Natural killer cell (primary cell): ENCODE results near the gene CEP350. TPM values are rescaled to one million over a fixed set of nuclear protein-coding genes. Genes with fewer than 3 reads are reported as not detected.

ENCODE experiments used
- ATAC-seq, 3 donors: fragments of 150-1000 bp in 2 of 3; fragments of 200-7000 bp in 1 of 3; cut with Tn5 transposase; 1 replicate in 1 of 3; 2 replicates in 2 of 3; pipeline ENCODE4 v1.10.0; 2021; ENCODE audit warnings: mild to moderate bottlenecking in 2 of 3, moderate library complexity in 2 of 3
- DNase-seq, 2 donors: peaks; one replicate each; pipeline versions ENCODE4 v3.0.0 to v3.0.0-alpha.2; 2013 to 2021; ENCODE audit warnings: mixed read lengths in 1 of 2
- H3K27ac ChIP-seq: one replicate; pipeline ENCODE4 v1.5.1; 2013; ENCODE audit warnings: mild to moderate bottlenecking, low read length
- H3K27me3 ChIP-seq: one replicate; pipeline ENCODE4 v1.6.1; 2013; ENCODE audit warnings: low read length; ENCODE audit not compliant: control insufficient read depth, insufficient read depth
- H3K36me3 ChIP-seq: one replicate; pipeline ENCODE4 v1.6.1; 2013; ENCODE audit warnings: low read length; ENCODE audit not compliant: control insufficient read depth, insufficient read depth
- H3K4me1 ChIP-seq: one replicate; pipeline ENCODE4 v1.6.1; 2013; ENCODE audit warnings: low read length; ENCODE audit not compliant: control insufficient read depth, insufficient read depth
- H3K4me3 ChIP-seq: one replicate; pipeline ENCODE4 v1.5.1; 2013; ENCODE audit warnings: low read length
- H3K9me3 ChIP-seq: one replicate; pipeline ENCODE4 v1.6.1; 2013; ENCODE audit warnings: low read length; ENCODE audit not compliant: control insufficient read depth, insufficient read depth
- H3K27ac Mint-ChIP-seq, 2 donors: one replicate each; pipeline ENCODE4 v1.8.0; 2022; ENCODE audit warnings: mild to moderate bottlenecking in 2 of 2, mixed read lengths in 2 of 2, moderate library complexity in 1 of 2
- H3K27me3 Mint-ChIP-seq, 2 donors: one replicate each; pipeline ENCODE4 v1.8.0; 2022; ENCODE audit warnings: low read depth in 2 of 2, mixed read lengths in 2 of 2
- H3K36me3 Mint-ChIP-seq: one replicate; pipeline ENCODE4 v1.8.0; 2022; ENCODE audit warnings: mixed read lengths
- H3K4me1 Mint-ChIP-seq, 2 donors: one replicate each; pipeline ENCODE4 v1.8.0; 2022; ENCODE audit warnings: mixed read lengths in 2 of 2
- H3K4me3 Mint-ChIP-seq: one replicate; pipeline ENCODE4 v1.8.0; 2022; ENCODE audit warnings: mild to moderate bottlenecking, moderate library complexity, mixed read lengths
- H3K9me3 Mint-ChIP-seq, 2 donors: one replicate each; pipeline ENCODE4 v1.8.0; 2022; ENCODE audit warnings: mixed read lengths in 2 of 2
- CTCF ChIP-seq: fragments of 200-600 bp; IDR thresholded peaks from one replicate; pipeline ENCODE4 v1.8.0; 2022; ENCODE audit warnings: antibody characterized with exemption
- WGBS: methylation state at CpG from one replicate; pipeline ENCODE4 v1.1.7; 2013; ENCODE audit warnings: missing lambda C conversion rate; ENCODE audit not compliant: insufficient coverage; 5-methylcytosine and 5-hydroxymethylcytosine counted together
- intact Hi-C: fragments of 100-400 bp; cut with micrococcal nuclease; formaldehyde crosslinking; loops from one replicate; pipeline ENCODE4 v1.14.2; 2022
- total RNA-seq, 4 donors: library from RNA; stranded (reverse); fragments of 120-200 nt in 1 of 4; gene quantifications; one replicate each; pipeline versions ENCODE4 v1.2.3 to v1.2.4, GENCODE V29; 2013 to 2022

CEP350 gene
- total RNA-seq, 3 donors from 2014 or later (not counting 1 experiment from before 2014, with no cell fraction given) = 66.9 to 83.7 (median 75.3) TPM

DNA sequence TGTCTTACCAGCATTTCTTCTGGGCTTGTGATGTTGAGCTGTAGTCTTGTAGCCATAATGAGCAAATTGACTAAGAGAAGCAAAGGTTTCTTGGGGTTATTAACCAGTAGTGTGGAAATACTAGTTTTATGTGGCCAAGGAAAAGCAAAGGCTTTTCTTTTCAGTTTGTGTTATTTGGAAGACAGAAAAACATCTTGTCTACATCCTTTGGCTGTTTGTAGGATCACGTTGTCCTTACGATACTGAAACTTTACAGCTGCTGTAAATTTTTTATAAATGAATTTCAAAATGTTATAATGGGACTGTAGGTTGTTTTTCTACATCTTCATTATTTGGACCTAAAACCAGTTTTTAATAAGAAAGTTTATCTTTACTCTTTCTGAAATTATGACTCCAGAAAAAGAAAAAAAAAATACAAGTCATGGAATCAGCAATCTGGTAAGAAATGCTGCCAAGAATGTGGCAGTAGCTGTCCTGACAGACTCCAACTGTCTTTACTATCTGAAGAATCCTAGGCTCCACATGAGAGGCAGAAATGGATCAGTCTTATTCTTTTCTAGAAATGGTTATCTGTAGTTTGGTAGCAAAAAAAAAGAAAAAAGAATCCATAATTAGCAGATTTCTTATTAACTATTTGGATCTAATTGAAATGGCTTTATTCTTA is 158.5 kb downstream of the CEP350 start:
- peak overlapping the region in 1 of 2 donors; percentile 18 for H3K27ac Mint-ChIP-seq
- Histone ChIP-seq H3K27ac (no peak overlapping the region), H3K4me1 (no peaks in the 10 kb centered on the region), H3K4me3 (no peak overlapping the region), H3K27me3 (no peaks in the 10 kb centered on the region), H3K36me3 (peaks cover 29% of the 10 kb centered on the region), H3K9me3 (no peaks in the 10 kb centered on the region)
- no peaks in the 10 kb centered on the region for H3K9me3 Mint-ChIP-seq
- H3K27me3 Mint-ChIP-seq = no peaks in the 10 kb centered on the region
- no CpG with 5 or more reads among the region's 2 CpGs for WGBS
- no peaks in the 10 kb centered on the region for H3K36me3 Mint-ChIP-seq
- intact Hi-C loops = no loop called here
- H3K4me3 Mint-ChIP-seq = no peak overlapping the region
- peaks cover 15 to 17% of the 10 kb centered on the region in 2 donors for H3K4me1 Mint-ChIP-seq
- TF ChIP-seq CTCF = no peak
- DNase-seq (no peak), ATAC-seq (no peak)

DNA sequence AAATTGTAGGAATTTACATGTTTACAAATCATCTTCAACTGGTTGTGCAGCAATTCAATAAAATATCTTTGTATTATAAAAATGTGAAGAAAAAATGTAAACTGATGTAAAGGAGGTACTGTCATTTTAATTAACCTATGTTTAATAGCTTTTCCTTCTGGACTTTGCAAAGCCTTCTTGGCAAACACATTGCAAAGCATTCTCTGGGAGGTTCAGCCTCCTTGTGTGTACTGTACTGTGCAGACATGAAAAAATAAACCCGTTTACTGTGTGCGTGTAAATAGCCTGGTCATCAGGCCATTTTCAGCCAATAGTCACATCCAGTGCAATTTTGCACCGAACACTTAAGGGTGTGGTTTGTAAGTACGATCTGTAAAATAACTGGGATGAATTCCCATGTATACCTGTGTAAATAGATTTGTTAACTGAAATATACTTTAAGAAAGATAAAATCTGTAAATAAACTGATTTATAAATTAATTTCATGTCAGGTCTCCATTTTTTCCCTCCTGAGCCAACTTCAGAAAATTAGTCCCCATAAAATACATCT is 159.9 kb downstream of the CEP350 start:
- no peak overlapping the region for H3K4me3 Mint-ChIP-seq
- peaks cover 15 to 17% of the 10 kb centered on the region in 2 donors for H3K4me1 Mint-ChIP-seq
- Histone ChIP-seq H3K9me3 (no peaks in the 10 kb centered on the region), H3K4me3 (no peak overlapping the region), H3K36me3 (peaks cover 26% of the 10 kb centered on the region), H3K4me1 (no peaks in the 10 kb centered on the region), H3K27ac (no peak overlapping the region), H3K27me3 (no peaks in the 10 kb centered on the region)
- ATAC-seq = no peak
- intact Hi-C loops = no loop called here
- no peak overlapping the region for H3K27ac Mint-ChIP-seq
- no peak for TF ChIP-seq CTCF
- H3K36me3 Mint-ChIP-seq = no peaks in the 10 kb centered on the region
- no peaks in the 10 kb centered on the region for H3K9me3 Mint-ChIP-seq
- WGBS = 98% methylated on average over 4 of the region's 4 CpGs
- no peak for DNase-seq
- H3K27me3 Mint-ChIP-seq = peaks cover 0 to 2% of the 10 kb centered on the region in 2 donors

DNA sequence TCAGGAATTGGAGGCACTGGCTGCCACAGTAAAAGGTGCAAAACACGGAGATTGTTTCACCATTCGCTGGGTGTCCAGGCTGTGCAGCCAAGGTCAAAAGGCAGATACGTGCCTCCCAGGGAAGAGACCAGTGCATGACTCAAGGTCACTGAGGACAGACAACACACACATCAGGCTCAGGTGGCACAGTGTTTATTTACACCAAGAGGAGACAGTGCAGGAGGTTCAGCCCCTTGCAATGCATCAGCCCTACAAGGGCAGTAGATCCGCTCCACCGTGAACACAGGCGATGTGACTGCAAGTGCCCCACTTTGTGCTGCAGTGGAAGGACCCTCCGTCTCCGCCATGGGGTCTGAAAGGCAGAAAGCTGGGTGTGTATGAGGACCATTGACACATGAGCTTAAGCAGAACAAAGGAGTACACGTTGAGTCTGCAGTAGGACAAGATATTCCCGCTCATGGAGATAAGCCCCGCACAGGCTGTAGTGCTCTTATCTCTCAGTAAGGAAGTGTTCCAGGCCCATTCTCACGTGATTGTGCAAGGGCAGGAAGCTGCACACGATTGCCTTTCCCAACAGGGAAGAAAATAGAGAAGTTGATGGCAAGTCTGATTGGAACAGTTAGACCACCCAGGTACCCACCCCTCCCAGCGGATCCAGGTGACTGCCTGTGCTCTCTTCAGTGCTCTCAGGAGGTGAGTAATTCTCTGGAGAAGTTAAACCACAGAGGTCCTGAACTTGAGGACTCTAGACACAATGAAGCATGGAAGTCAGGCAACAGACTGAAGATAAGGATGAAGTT is 162.6 kb downstream of the CEP350 start:
- Mint-ChIP-seq H3K9me3 (no peaks in the 10 kb centered on the region), H3K36me3 (no peaks in the 10 kb centered on the region)

More for the DNA sequence above, 162.6 kb downstream of the CEP350 start:
- peaks cover 7 to 8% of the 10 kb centered on the region in 2 donors for H3K4me1 Mint-ChIP-seq
- Histone ChIP-seq H3K27me3 (no peaks in the 10 kb centered on the region), H3K9me3 (no peaks in the 10 kb centered on the region), H3K4me1 (no peaks in the 10 kb centered on the region), H3K36me3 (peaks cover 8% of the 10 kb centered on the region), H3K4me3 (no peak overlapping the region), H3K27ac (no peak overlapping the region)
- no peak for ATAC-seq
- no peak for DNase-seq
- H3K4me3 Mint-ChIP-seq = no peak overlapping the region
- peaks cover 0 to 2% of the 10 kb centered on the region in 2 donors for H3K27me3 Mint-ChIP-seq
- no peak for TF ChIP-seq CTCF
- 70% methylated on average over 14 of the region's 14 CpGs for WGBS
- H3K27ac Mint-ChIP-seq = no peak overlapping the region
- intact Hi-C loops = no loop called here
